Measurements from ENCODE around the gene ANKRD39. TPM values are rescaled to one million over a fixed set of nuclear protein-coding genes. Genes with fewer than 3 reads are reported as not detected.

Gene ANKRD39
- total and polyA plus RNA-seq, 9 of the 15 experiments (the other 6 are each of a cell fraction or from before 2014, with no cell fraction given) = 8.2 to 33.1 (median 23.8) TPM

- TF ChIP-seq NRF1 (conservative IDR thresholded peaks at IDR 0.05 in 1 of 2, IDR thresholded peaks at IDR 0.05 in 1 of 2) (peak; percentile 52 to 56), REST (IDR thresholded peaks at IDR 0.05; ENCODE audit: borderline replicate concordance) (no peak), REST (CRISPR knock-in tag; IDR thresholded peaks at IDR 0.05; ENCODE audit: low read depth) (no peak), ATF4 (CRISPR knock-in tag; IDR thresholded peaks at IDR 0.05) (no peak), ADNP (tag; IDR thresholded peaks at IDR 0.05) (no peak), ZNF655 (CRISPR knock-in tag; IDR thresholded peaks at IDR 0.05) (no peak), ARID4B (CRISPR knock-in tag; IDR thresholded peaks at IDR 0.05) (no peak), CHD2 (IDR thresholded peaks at IDR 0.05; ENCODE audit: low read depth, low read length) (no peak), TFE3 (CRISPR knock-in tag; IDR thresholded peaks at IDR 0.05) (no peak), GABPB2 (CRISPR knock-in tag; conservative IDR thresholded peaks at IDR 0.05) (no peak)
Measured at GRCh38 chr2:96809951-96810782, 47.6 kb downstream of the ANKRD39 start (continued).

All from K562 (cell line).